Endothelial cell of umbilical vein (primary cell): Measurements from ENCODE around the gene GLRB.

Source experiments
- EZH2 ChIP-seq: IDR thresholded peaks from 2 replicates; pipeline ENCODE4 v1.6.1; 2012; ENCODE audit warnings: borderline replicate concordance, low read depth, mild to moderate bottlenecking, moderate library complexity, low read length, inconsistent platforms; ENCODE audit not compliant: severe bottlenecking
- GATA2 ChIP-seq: IDR thresholded peaks from 2 replicates; pipeline ENCODE4 v1.7.0; 2011; ENCODE audit warnings: low read depth, mild to moderate bottlenecking, moderate library complexity, mixed read lengths, low read length; ENCODE audit not compliant: insufficient read length, insufficient read depth
- JUN ChIP-seq: IDR thresholded peaks from 2 replicates; pipeline ENCODE4 v1.6.1; 2011; ENCODE audit warnings: borderline replicate concordance, low read depth; ENCODE audit not compliant: insufficient read length, insufficient read depth
- POLR2A ChIP-seq: IDR thresholded peaks from 2 replicates; pipeline ENCODE4 v1.6.1; 2012; ENCODE audit warnings: low read depth, mild to moderate bottlenecking, control low read depth, low read length
- POLR2AphosphoS5 ChIP-seq: IDR thresholded peaks from 2 replicates; pipeline ENCODE4 v1.6.1; 2012; ENCODE audit warnings: low read depth, mild to moderate bottlenecking, control low read depth, low read length, moderate library complexity; ENCODE audit not compliant: insufficient read depth
- TF ChIP-seq, protein P1 (sequence below), 2 donors: IDR thresholded peaks; 1 replicate in 1 of 2; 2 replicates in 1 of 2; pipeline ENCODE4 v1.5.1; 2011; ENCODE audit warnings: low read length in 2 of 2, mild to moderate bottlenecking in 2 of 2, moderate library complexity in 2 of 2, control low read depth in 1 of 2, inconsistent platforms in 1 of 2, low read depth in 1 of 2; ENCODE audit not compliant: insufficient read depth in 1 of 2; ENCODE audit errors: extremely low read depth in 1 of 2
- TF ChIP-seq, protein P2 (sequence below): IDR thresholded peaks from 2 replicates; pipeline ENCODE4 v1.6.1; 2011; ENCODE audit not compliant: insufficient read depth, insufficient read length

DNA sequence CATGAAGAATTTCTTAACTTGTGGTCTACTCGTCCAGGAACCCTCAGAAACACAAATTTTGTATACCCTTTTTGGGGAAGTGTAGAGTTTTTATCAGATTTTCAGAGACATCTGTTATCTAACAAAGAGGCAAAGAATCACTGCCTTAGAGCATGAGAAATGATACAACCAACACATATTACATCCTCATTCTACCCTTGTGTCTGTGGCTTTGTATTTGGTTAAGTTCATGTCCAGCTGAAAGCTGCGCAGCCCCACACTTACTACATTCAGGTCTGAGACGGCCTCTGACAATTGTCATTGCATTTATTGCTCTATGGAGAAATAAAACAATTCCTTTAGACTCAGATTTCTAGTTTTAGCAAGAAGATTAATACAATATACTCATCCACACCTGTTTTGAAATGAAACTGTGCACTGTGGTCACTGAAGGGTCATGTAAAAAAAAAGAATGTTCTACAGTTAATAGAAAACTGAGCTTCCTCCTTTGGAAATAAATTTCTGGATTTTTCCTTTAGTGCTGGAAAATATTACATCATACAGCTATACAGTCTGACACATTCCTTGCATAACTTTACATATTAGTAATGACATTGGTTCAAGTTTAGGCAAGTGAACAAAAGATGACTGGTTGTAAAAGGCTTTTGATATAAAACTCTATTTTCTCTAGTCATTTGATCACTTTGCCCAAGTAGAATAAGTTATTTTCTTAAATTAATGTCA is 39.8 kb downstream of the GLRB start:
- TF ChIP-seq POLR2AphosphoS5 (no peak), EZH2 (no peak), POLR2A (no peak), JUN (peak; percentile 95), GATA2 (no peak)
- TF ChIP-seq, protein P1, sequence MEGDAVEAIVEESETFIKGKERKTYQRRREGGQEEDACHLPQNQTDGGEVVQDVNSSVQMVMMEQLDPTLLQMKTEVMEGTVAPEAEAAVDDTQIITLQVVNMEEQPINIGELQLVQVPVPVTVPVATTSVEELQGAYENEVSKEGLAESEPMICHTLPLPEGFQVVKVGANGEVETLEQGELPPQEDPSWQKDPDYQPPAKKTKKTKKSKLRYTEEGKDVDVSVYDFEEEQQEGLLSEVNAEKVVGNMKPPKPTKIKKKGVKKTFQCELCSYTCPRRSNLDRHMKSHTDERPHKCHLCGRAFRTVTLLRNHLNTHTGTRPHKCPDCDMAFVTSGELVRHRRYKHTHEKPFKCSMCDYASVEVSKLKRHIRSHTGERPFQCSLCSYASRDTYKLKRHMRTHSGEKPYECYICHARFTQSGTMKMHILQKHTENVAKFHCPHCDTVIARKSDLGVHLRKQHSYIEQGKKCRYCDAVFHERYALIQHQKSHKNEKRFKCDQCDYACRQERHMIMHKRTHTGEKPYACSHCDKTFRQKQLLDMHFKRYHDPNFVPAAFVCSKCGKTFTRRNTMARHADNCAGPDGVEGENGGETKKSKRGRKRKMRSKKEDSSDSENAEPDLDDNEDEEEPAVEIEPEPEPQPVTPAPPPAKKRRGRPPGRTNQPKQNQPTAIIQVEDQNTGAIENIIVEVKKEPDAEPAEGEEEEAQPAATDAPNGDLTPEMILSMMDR (IDR thresholded peaks at IDR 0.05; ENCODE audit: extremely low read depth in 1 of 2, insufficient read depth in 1 of 2, low read depth in 1 of 2, low read length in 2 of 2): no peak
- TF ChIP-seq, protein P2, sequence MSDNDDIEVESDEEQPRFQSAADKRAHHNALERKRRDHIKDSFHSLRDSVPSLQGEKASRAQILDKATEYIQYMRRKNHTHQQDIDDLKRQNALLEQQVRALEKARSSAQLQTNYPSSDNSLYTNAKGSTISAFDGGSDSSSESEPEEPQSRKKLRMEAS: no peak
